WTC11 (cell line): Measurements from ENCODE around the gene AMIGO1.

Experiments used
- CTCF ChIP-seq: fragments of 200-600 bp; IDR thresholded peaks from 2 replicates; pipeline ENCODE4 v1.8.0; 2022; ENCODE audit warnings: antibody characterized with exemption
- FOXP4 ChIP-seq: sonication (generic); formaldehyde crosslinking; IDR thresholded peaks from 2 replicates; pipeline ENCODE4 v1.8.0; 2022; ENCODE audit warnings: mild to moderate bottlenecking, missing genetic modification reagents
- ZNF138 ChIP-seq: sonication (generic); formaldehyde crosslinking; conservative IDR thresholded peaks from 2 replicates; pipeline ENCODE4 v1.8.1; 2022; ENCODE audit warnings: mild to moderate bottlenecking, moderate library complexity, missing genetic modification reagents
- ZNF263 ChIP-seq: sonication (generic); formaldehyde crosslinking; IDR thresholded peaks from 2 replicates; pipeline ENCODE4 v1.8.1; 2022; ENCODE audit warnings: low read depth, mild to moderate bottlenecking, moderate library complexity, missing genetic modification reagents

GRCh38 chr1:109466452-109467300 is 42.9 kb downstream of the AMIGO1 start, which contains the start of gene SYPL2:
- TF ChIP-seq CTCF, result no peak
- TF ChIP-seq ZNF138 (CRISPR knock-in tag), result no peak
- no peak for TF ChIP-seq FOXP4
- 0 out of 2 replicates have a peak, but pooled peaks have one; percentile 13 for TF ChIP-seq ZNF263 (CRISPR knock-in tag)
